ENCODE measurements around the gene LRRC31.

LRRC31 gene

DNA sequence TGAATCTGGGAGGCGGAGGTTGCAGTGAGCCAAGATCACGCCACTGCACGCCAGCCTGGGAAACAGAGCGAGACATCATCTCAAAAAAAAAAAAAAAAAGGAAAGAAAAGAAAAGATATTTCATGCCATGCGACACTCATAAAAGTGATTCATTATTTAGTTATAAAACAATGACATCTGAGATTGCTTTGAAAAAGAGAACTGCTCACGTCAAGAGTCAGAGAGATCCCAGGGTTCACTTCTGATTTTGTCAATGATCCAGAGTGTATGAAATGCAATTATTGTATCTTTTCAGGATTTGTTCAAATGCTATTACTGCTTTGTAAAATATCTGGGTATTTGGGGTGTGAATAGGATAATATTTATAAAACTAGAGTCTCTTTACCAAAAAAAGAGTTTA is 35.7 kb upstream of the LRRC31 start:
- DNase-seq (ENCODE audit: low spot score) = no peak
- TF ChIP-seq, protein P1, sequence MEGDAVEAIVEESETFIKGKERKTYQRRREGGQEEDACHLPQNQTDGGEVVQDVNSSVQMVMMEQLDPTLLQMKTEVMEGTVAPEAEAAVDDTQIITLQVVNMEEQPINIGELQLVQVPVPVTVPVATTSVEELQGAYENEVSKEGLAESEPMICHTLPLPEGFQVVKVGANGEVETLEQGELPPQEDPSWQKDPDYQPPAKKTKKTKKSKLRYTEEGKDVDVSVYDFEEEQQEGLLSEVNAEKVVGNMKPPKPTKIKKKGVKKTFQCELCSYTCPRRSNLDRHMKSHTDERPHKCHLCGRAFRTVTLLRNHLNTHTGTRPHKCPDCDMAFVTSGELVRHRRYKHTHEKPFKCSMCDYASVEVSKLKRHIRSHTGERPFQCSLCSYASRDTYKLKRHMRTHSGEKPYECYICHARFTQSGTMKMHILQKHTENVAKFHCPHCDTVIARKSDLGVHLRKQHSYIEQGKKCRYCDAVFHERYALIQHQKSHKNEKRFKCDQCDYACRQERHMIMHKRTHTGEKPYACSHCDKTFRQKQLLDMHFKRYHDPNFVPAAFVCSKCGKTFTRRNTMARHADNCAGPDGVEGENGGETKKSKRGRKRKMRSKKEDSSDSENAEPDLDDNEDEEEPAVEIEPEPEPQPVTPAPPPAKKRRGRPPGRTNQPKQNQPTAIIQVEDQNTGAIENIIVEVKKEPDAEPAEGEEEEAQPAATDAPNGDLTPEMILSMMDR (IDR thresholded peaks at IDR 0.05; ENCODE audit: extremely low read depth, insufficient read depth, missing control alignments) = no peak
- in situ Hi-C loops (cut with MboI; ENCODE audit: low pct_unique_long_range_greater_than_20kb, low sequenced_read_pairs, unreplicated experiment) = no loop called here

DNA sequence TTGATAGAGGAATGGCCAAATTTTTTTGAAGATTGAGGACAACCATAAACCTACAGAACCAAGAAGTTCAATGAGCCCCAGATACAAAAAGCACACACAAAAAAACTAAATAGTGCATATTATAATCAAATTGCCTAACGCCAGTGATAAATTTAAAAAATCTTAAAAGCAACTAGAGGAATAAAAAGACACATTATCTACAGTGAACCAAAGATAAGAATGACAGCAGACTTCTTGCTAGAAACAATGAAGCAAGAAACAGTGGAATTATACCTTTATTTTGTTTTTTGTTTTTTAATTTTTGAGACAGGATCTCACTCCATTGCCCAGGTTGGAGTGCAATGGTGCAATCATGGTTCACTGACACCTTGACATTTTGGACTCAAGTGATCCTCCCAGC is 31.7 kb upstream of the LRRC31 start:
- no peak for DNase-seq (ENCODE audit: low spot score)
- in situ Hi-C loops (cut with MboI; ENCODE audit: low pct_unique_long_range_greater_than_20kb, low sequenced_read_pairs, unreplicated experiment) = no loop called here
- TF ChIP-seq, protein P1 (IDR thresholded peaks at IDR 0.05; ENCODE audit: extremely low read depth, insufficient read depth, missing control alignments) = no peak

DNA sequence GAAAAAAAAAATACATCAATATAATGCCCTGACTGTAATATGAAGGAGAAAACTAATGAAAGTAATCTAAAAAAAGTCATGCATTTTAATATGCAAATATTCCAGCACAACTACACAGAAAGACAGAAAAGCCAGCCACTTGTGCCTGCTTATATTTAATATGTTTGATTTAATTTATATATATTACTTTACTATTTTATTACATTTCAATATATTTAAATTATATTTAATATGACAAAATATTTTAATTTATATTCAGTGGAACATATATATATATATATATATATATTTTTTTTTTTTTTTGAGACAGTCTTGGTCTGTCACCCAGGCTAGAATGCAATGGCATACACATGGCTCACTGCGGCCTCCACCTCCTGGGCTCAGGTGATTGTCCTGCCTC is 27.5 kb upstream of the LRRC31 start:
- TF ChIP-seq, protein P1 (IDR thresholded peaks at IDR 0.05; ENCODE audit: extremely low read depth, insufficient read depth, missing control alignments) = no peak
- in situ Hi-C loops (cut with MboI; ENCODE audit: low pct_unique_long_range_greater_than_20kb, low sequenced_read_pairs, unreplicated experiment) = no loop called here
- DNase-seq (ENCODE audit: low spot score) = no peak

DNA sequence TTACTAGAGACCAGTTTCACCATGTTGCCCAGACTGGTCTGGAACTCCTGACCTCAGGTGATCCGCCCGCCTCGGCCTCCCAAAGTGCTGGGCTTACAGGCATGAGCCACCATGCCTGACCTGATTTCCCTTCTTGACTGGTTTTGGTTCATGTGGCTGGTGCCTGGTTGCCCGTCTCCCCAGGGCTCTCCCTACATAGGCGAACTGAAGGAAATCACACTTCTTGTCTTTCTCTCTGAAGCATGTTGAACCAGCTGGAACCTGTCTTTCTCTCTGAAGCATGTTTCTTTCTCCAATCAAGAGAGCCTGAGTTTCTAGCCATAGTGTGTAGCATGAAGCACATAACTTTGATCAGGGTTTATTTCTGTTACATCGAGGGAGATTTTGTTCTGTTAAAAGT is 25.3 kb upstream of the LRRC31 start:
- TF ChIP-seq, protein P1 (IDR thresholded peaks at IDR 0.05; ENCODE audit: extremely low read depth, insufficient read depth, missing control alignments) = no peak
- in situ Hi-C loops (cut with MboI; ENCODE audit: low pct_unique_long_range_greater_than_20kb, low sequenced_read_pairs, unreplicated experiment) = no loop called here
- DNase-seq (ENCODE audit: low spot score) = no peak

DNA sequence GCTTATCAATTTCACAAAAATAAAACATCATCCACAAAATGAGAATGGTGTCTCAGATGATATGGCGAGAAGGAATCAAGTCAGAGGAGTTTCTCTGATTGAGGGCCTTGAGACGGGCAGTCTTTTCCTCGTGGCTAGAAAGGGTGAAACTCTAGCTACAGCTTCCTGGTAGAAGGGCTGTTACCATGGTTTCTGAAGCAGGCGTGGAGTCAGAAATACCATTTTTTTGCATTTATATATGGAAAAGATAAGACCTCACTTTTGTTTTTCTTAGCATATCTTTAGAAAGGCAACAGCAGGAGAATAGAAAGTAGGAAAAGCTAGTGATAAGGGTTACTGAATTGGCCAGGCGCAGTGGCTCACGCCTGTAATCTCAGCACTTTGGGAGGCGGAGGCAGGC is 24.4 kb upstream of the LRRC31 start:
- in situ Hi-C loops (cut with MboI; ENCODE audit: low pct_unique_long_range_greater_than_20kb, low sequenced_read_pairs, unreplicated experiment) = no loop called here
- TF ChIP-seq, protein P1 (IDR thresholded peaks at IDR 0.05; ENCODE audit: extremely low read depth, insufficient read depth, missing control alignments) = no peak
- DNase-seq (ENCODE audit: low spot score) = no peak

DNA sequence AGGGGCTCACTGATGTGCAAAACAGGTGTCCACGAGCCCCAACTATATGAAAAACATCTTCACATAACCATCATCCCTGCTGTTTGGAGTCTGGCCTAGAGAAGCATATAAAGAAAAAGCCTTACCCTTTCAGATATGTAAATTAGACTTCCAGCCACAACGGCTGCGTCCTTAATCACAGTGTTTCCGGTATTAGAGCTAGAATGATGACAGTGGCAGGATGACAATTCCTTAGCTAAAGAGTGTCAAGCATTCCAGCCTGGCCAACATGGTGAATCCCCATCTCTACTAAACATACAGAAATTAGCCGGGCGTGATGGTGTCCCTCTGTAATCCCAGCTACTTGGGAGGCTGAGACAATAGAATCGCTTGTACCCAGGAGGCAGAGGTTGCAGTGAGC is 22.2 kb upstream of the LRRC31 start:
- no peak for DNase-seq (ENCODE audit: low spot score)
- in situ Hi-C loops (cut with MboI; ENCODE audit: low pct_unique_long_range_greater_than_20kb, low sequenced_read_pairs, unreplicated experiment) = no loop called here
- TF ChIP-seq, protein P1 (IDR thresholded peaks at IDR 0.05; ENCODE audit: extremely low read depth, insufficient read depth, missing control alignments) = no peak

DNA sequence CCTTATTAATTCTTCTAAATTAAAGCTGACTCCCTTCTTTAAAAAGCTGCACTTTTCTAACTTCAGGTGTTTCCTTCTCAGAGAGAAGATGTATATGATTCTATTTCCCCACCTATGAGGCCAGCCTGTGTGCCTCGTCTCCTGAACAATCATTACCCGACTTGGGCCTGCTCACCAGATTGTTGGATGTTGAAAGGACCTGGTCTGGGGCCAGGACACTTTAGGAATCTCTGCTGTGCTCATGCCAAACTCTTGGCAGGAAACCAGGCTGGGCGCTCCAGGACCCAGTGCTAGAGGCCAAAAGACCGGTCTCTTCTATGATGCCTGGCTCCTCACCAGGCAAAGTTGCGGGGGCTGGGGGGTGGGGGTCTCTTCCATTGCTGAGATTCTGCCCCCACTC is 16.9 kb upstream of the LRRC31 start:
- DNase-seq (ENCODE audit: low spot score) = no peak
- TF ChIP-seq, protein P1 (IDR thresholded peaks at IDR 0.05; ENCODE audit: extremely low read depth, insufficient read depth, missing control alignments) = no peak
- in situ Hi-C loops (cut with MboI; ENCODE audit: low pct_unique_long_range_greater_than_20kb, low sequenced_read_pairs, unreplicated experiment) = no loop called here

Data from GM13977 (cell line).